H9 (cell line): ENCODE results near the gene TTC9B. TPM values are rescaled to one million over a fixed set of nuclear protein-coding genes. Genes with fewer than 3 reads are reported as not detected.
A peak's percentile ranks its signal among the peaks of the same experiment; 100 is the strongest.

ENCODE experiments used
- DNase-seq: peaks from one replicate; pipeline ENCODE4 v3.0.0-alpha.2; 2017
- H2AFZ ChIP-seq: one replicate; pipeline ENCODE4 v1.6.1; 2013; ENCODE audit warnings: mild to moderate bottlenecking, low read length, control low read depth, moderate library complexity
- H2AK5ac ChIP-seq: 2 replicates; pipeline ENCODE4 v1.6.1; 2013; ENCODE audit warnings: low read length, control low read depth, mixed read lengths; ENCODE audit not compliant: insufficient read length
- H2BK120ac ChIP-seq: one replicate; pipeline ENCODE4 v1.6.1; 2013; ENCODE audit warnings: low read depth, mild to moderate bottlenecking, low read length, control low read depth, inconsistent platforms; ENCODE audit not compliant: poor library complexity, severe bottlenecking
- H2BK12ac ChIP-seq: 2 replicates; pipeline ENCODE4 v1.6.1; 2013; ENCODE audit warnings: low read length, control low read depth, mixed read lengths, low read depth; ENCODE audit not compliant: insufficient read length
- H2BK15ac ChIP-seq: 2 replicates; pipeline ENCODE4 v1.6.1; 2013; ENCODE audit warnings: low read depth, low read length, control low read depth
- H2BK20ac ChIP-seq: one replicate; pipeline ENCODE4 v1.6.1; 2013; ENCODE audit warnings: low read depth, mild to moderate bottlenecking, low read length, control low read depth, inconsistent platforms; ENCODE audit not compliant: poor library complexity, severe bottlenecking
- H2BK5ac ChIP-seq: 2 replicates; pipeline ENCODE4 v1.6.1; 2013; ENCODE audit warnings: low read length, control low read depth, mixed read lengths; ENCODE audit not compliant: insufficient read length
- H3K14ac ChIP-seq: 2 replicates; pipeline ENCODE4 v1.6.1; 2013; ENCODE audit warnings: low read length, control low read depth; ENCODE audit not compliant: insufficient read depth
- H3K18ac ChIP-seq: 2 replicates; pipeline ENCODE4 v1.6.1; 2013; ENCODE audit warnings: low read depth, mild to moderate bottlenecking, mixed read lengths, low read length, control low read depth; ENCODE audit not compliant: insufficient read length
- H3K23ac ChIP-seq: 2 replicates; pipeline ENCODE4 v1.6.1; 2013; ENCODE audit warnings: low read length, control low read depth, mixed read lengths, low read depth; ENCODE audit not compliant: insufficient read length
- H3K23me2 ChIP-seq: 2 replicates; pipeline ENCODE4 v1.6.1; 2013; ENCODE audit warnings: low read depth, mild to moderate bottlenecking, mixed read lengths, low read length, control low read depth; ENCODE audit not compliant: insufficient read length, poor library complexity, severe bottlenecking
- H3K27ac ChIP-seq: 2 replicates; pipeline ENCODE4 v1.5.1; 2013; ENCODE audit warnings: low read length, control low read depth, mixed read lengths, low read depth; ENCODE audit not compliant: insufficient read length
- H3K27me3 ChIP-seq: 2 replicates; pipeline ENCODE4 v1.6.1; 2013; ENCODE audit warnings: low read length, control low read depth, inconsistent platforms; ENCODE audit not compliant: insufficient read depth
- H3K4ac ChIP-seq: 2 replicates; pipeline ENCODE4 v1.6.1; 2013; ENCODE audit warnings: low read depth, mild to moderate bottlenecking, control low read depth, inconsistent platforms, low read length, moderate library complexity
- H3K4me1 ChIP-seq: 2 replicates; pipeline ENCODE4 v1.6.1; 2013; ENCODE audit warnings: low read length, control low read depth, inconsistent platforms; ENCODE audit not compliant: insufficient read depth
- H3K4me2 ChIP-seq: 2 replicates; pipeline ENCODE4 v1.6.1; 2013; ENCODE audit warnings: low read length, control low read depth, mixed read lengths; ENCODE audit not compliant: insufficient read length, insufficient read depth
- H3K56ac ChIP-seq: 2 replicates; pipeline ENCODE4 v1.6.1; 2013; ENCODE audit warnings: low read depth, mild to moderate bottlenecking, mixed read lengths, low read length, control low read depth; ENCODE audit not compliant: insufficient read length
- H3K79me1 ChIP-seq: 2 replicates; pipeline ENCODE4 v1.6.1; 2013; ENCODE audit warnings: low read depth, mild to moderate bottlenecking, moderate library complexity, low read length, control low read depth, inconsistent platforms; ENCODE audit not compliant: insufficient read depth, poor library complexity, severe bottlenecking
- H3K79me2 ChIP-seq: 2 replicates; pipeline ENCODE4 v1.6.1; 2013; ENCODE audit warnings: low read length, control low read depth, inconsistent platforms; ENCODE audit not compliant: insufficient read depth
- H3K9ac ChIP-seq: 2 replicates; pipeline ENCODE4 v1.6.1; 2013; ENCODE audit warnings: low read length, control low read depth, mixed read lengths; ENCODE audit not compliant: insufficient read length; ENCODE audit errors: extremely low read depth
- H3K9me3 ChIP-seq: one replicate; pipeline ENCODE4 v1.6.1; 2013; ENCODE audit warnings: low read depth, low read length, inconsistent platforms; ENCODE audit not compliant: control insufficient read depth
- H3T11ph ChIP-seq: one replicate; pipeline ENCODE4 v1.6.1; 2013; ENCODE audit warnings: mild to moderate bottlenecking, low read length, control low read depth, inconsistent platforms
- H4K20me1 ChIP-seq: one replicate; pipeline ENCODE4 v1.6.1; 2013; ENCODE audit not compliant: control insufficient read depth, insufficient read length, insufficient read depth
- H4K5ac ChIP-seq: 2 replicates; pipeline ENCODE4 v1.6.1; 2013; ENCODE audit warnings: low read depth, mild to moderate bottlenecking, mixed read lengths, low read length, control low read depth; ENCODE audit not compliant: insufficient read length
- H4K8ac ChIP-seq: replicated peaks from 2 replicates; pipeline ENCODE4 v1.6.1; 2013; ENCODE audit warnings: low read length, control low read depth, mixed read lengths, low read depth; ENCODE audit not compliant: insufficient read length
- H4K91ac ChIP-seq: 2 replicates; pipeline ENCODE4 v1.6.1; 2013; ENCODE audit warnings: low read depth, mild to moderate bottlenecking, moderate library complexity, mixed read lengths, low read length, control low read depth; ENCODE audit not compliant: insufficient read length
- H3K27ac Mint-ChIP-seq, 3 experiments: 2 replicates in 2 of 3; 3 replicates in 1 of 3; pipeline ENCODE4 v1.8.0; 2020 to 2021; ENCODE audit warnings: mixed read lengths in 3 of 3, mild to moderate bottlenecking in 1 of 3, moderate library complexity in 1 of 3
- H3K27me3 Mint-ChIP-seq: 2 replicates; pipeline ENCODE4 v1.8.0; 2021; ENCODE audit warnings: low read depth, mild to moderate bottlenecking, moderate library complexity, mixed read lengths
- H3K36me3 Mint-ChIP-seq, 3 experiments: 2 replicates in 2 of 3; 3 replicates in 1 of 3; pipeline ENCODE4 v1.8.0; 2020 to 2021; ENCODE audit warnings: low read depth in 3 of 3, mixed read lengths in 3 of 3; ENCODE audit not compliant: insufficient read depth in 1 of 3
- H3K4me1 Mint-ChIP-seq, 2 experiments: 2 replicates each; pipeline ENCODE4 v1.8.0; 2020; ENCODE audit warnings: mixed read lengths in 2 of 2
- H3K4me3 Mint-ChIP-seq, 2 experiments: 2 replicates in 1 of 2; 3 replicates in 1 of 2; pipeline ENCODE4 v1.8.0; 2020 to 2021; ENCODE audit warnings: mild to moderate bottlenecking in 2 of 2, mixed read lengths in 2 of 2, moderate library complexity in 1 of 2
- H3K9me3 Mint-ChIP-seq, 2 experiments: 2 replicates in 1 of 2; 3 replicates in 1 of 2; pipeline ENCODE4 v1.8.0; 2020; ENCODE audit warnings: mild to moderate bottlenecking in 2 of 2, mixed read lengths in 2 of 2, moderate library complexity in 1 of 2
- WGBS: extraction: QIAGEN DNeasy Blood & Tissue Kit; methylation state at CpG from one replicate; pipeline ENCODE4 v1.1.7; 2013; ENCODE audit warnings: missing lambda C conversion rate, low lambda C conversion rate, mixed read lengths; ENCODE audit not compliant: insufficient read length; ENCODE audit errors: extremely low coverage; 5-methylcytosine and 5-hydroxymethylcytosine counted together
- total RNA-seq: library from RNA; stranded (reverse); gene quantifications from 2 replicates; pipeline ENCODE4 v1.2.1, GENCODE V29; 2021
- TF ChIP-seq, protein P1 (sequence below): fragments of 200-600 bp; sonication (generic); conservative IDR thresholded peaks from 3 replicates; pipeline ENCODE4 v1.8.0; 2021; ENCODE audit warnings: antibody characterized with exemption, mild to moderate bottlenecking

Gene TTC9B
- total RNA-seq, 1 experiment from 2014 or later: 0.15 TPM

DNA sequence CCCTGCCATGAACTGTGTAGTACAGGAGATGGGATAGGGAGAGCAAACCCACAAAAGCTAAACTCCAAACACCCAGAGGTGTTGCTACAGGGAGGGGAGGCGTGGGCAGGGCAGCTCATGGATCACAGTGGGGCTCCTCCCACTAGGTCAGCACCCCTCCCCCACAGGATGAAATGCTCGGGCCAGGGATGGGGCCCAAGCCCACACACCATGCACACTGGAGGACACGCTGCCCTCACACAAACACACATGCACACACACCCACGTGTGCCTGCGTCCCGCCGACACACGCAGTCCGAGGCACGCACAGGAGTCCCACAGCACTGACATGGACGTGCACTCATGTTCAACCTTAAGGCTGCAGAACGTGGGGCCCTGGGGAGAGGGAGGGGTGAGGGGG is 14.3 kb upstream of the TTC9B start:
- no peak overlapping the region; the same call in 1 of the 2 replicates for H3K14ac ChIP-seq
- H4K20me1 ChIP-seq: no peaks in the 10 kb centered on the region
- no peak overlapping the region for H2AK5ac ChIP-seq
- no peak overlapping the region for H3K23ac ChIP-seq
- no peak overlapping the region for H3K56ac ChIP-seq
- H3K23me2 ChIP-seq: no peaks in the 10 kb centered on the region
- no peak overlapping the region for H4K91ac ChIP-seq
- H2BK15ac ChIP-seq: no peak overlapping the region
- Mint-ChIP-seq H3K4me1 (peaks cover 19% of the 10 kb centered on the region in 2 experiments), H3K9me3 (no peaks in the 10 kb centered on the region), H3K27ac (peak overlapping the region in 1 of 3 experiments; percentile 70; a peak in 1 of 7 replicates), H3K27me3 (no peaks in the 10 kb centered on the region; the same call in 1 of the 2 replicates), H3K36me3 (peaks cover 7 to 23% (median 21%) of the 10 kb centered on the region in 3 experiments; a peak in 6 of 7 replicates), H3K4me3 (no peak overlapping the region)
- no peak overlapping the region for H3K4me2 ChIP-seq
- H3K79me1 ChIP-seq: no peaks in the 10 kb centered on the region
- TF ChIP-seq, protein P1, sequence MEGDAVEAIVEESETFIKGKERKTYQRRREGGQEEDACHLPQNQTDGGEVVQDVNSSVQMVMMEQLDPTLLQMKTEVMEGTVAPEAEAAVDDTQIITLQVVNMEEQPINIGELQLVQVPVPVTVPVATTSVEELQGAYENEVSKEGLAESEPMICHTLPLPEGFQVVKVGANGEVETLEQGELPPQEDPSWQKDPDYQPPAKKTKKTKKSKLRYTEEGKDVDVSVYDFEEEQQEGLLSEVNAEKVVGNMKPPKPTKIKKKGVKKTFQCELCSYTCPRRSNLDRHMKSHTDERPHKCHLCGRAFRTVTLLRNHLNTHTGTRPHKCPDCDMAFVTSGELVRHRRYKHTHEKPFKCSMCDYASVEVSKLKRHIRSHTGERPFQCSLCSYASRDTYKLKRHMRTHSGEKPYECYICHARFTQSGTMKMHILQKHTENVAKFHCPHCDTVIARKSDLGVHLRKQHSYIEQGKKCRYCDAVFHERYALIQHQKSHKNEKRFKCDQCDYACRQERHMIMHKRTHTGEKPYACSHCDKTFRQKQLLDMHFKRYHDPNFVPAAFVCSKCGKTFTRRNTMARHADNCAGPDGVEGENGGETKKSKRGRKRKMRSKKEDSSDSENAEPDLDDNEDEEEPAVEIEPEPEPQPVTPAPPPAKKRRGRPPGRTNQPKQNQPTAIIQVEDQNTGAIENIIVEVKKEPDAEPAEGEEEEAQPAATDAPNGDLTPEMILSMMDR: no peak
- H3K18ac ChIP-seq: no peak overlapping the region
- no peak overlapping the region for H2BK12ac ChIP-seq
- H3K9ac ChIP-seq: no peak overlapping the region
- H3K79me2 ChIP-seq: no peaks in the 10 kb centered on the region
- no peak overlapping the region for H3K27ac ChIP-seq
- WGBS: no CpG with 5 or more reads among the region's 12 CpGs
- H3T11ph ChIP-seq: no peak overlapping the region
- H2BK120ac ChIP-seq: no peak overlapping the region
- no peak overlapping the region for H2BK20ac ChIP-seq
- peaks cover 2% of the 10 kb centered on the region; the same call in 1 of the 2 replicates for H3K4me1 ChIP-seq
- H4K5ac ChIP-seq: no peak overlapping the region
- H3K4ac ChIP-seq: no peak overlapping the region
- H2BK5ac ChIP-seq: no peak overlapping the region
- no peak overlapping the region for H4K8ac ChIP-seq
- DNase-seq: no peak
- H3K9me3 ChIP-seq: no peaks in the 10 kb centered on the region
- no peak overlapping the region for H2AFZ ChIP-seq
- no peaks in the 10 kb centered on the region for H3K27me3 ChIP-seq
